Stimulated activated naive CD8-positive, alpha-beta T cell treated with anti-CD3 and anti-CD28 coated beads, Interleukin-15, Interleukin-2, amounts not matched to agents 100 ng/mL and 50 ng/mL, for 24 hours (primary cell): ENCODE data around the gene HMGCS1.
"Not testable (repeated sequence)": the region's sequence is repeated elsewhere in the genome, so short reads cannot be mapped to it uniquely, and the experiment has no call there.

Source experiments
- H3K27ac Mint-ChIP-seq: one replicate; pipeline ENCODE4 v1.8.0; 2021; ENCODE audit warnings: mild to moderate bottlenecking, mixed read lengths
- H3K27me3 Mint-ChIP-seq: one replicate; pipeline ENCODE4 v1.8.0; 2021; ENCODE audit warnings: mixed read lengths
- H3K36me3 Mint-ChIP-seq: one replicate; pipeline ENCODE4 v1.8.0; 2021; ENCODE audit warnings: low read depth, mixed read lengths
- H3K4me1 Mint-ChIP-seq: one replicate; pipeline ENCODE4 v1.8.0; 2021; ENCODE audit warnings: low read depth, mixed read lengths
- H3K4me3 Mint-ChIP-seq: one replicate; pipeline ENCODE4 v1.8.0; 2021; ENCODE audit warnings: mild to moderate bottlenecking, mixed read lengths
- H3K9me3 Mint-ChIP-seq: one replicate; pipeline ENCODE4 v1.8.0; 2021; ENCODE audit warnings: mixed read lengths

Gene HMGCS1

DNA sequence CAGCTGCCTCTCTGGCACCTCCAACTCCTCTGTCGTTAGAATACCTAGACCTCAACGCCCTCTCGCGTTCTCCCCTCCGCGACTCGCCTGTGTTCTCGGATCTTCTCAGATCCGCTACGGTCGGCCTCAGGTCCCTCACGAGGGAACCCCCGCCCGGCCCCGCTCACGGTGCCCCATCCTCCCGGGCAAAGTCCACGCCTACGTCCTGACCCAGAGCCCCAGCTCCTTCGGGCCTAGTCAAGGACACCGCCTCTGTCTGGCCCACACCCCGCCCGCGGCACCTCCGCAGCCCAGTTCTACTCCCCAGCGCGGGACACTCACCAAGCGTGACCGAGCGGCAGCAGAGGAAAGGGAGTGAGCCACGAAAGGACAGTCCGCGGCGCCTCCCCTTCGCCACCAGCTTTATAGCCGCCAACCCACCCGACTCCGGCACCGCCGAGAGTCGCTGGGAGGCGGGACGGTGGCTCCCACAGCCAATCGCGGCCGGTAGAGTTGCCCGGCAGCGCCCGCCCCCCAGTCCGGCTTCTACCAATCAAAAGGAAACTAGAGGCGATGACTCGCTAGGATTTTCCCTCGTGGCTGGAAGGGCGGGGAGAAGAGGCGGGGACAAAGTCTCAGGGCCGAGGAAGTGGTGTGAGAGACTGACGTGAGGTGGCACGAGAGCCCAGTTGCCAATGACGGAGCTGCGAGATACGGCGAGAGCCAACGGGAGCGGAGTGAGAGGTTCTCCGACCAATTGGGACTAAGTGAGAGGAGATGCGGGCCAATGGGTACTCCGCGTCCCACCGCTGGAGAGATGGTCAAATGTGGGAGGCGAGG lies at the start of gene HMGCS1:
Gene HMGCS1, minus strand, starts transcription at position 378 of the 819 bp plus-strand sequence. CDS start 14,447 bp downstream, outside the sequence.
- peaks cover 38% of the 10 kb centered on the region for H3K36me3 Mint-ChIP-seq
- peak within 1 kb of the TSS; percentile 96 for H3K4me3 Mint-ChIP-seq
- H3K27me3 Mint-ChIP-seq, result no peaks in the 10 kb centered on the region
- peaks cover 82% of the 10 kb centered on the region for H3K4me1 Mint-ChIP-seq
- peaks cover 8% of the 10 kb centered on the region for H3K9me3 Mint-ChIP-seq
- peak within 1 kb of the TSS; percentile 98 for H3K27ac Mint-ChIP-seq

GRCh38 chr5:43358726-43359125 lies 45.5 kb upstream of the HMGCS1 start:
- H3K36me3 Mint-ChIP-seq, result no peaks in the 10 kb centered on the region
- no peak overlapping the region for H3K4me3 Mint-ChIP-seq
- no peaks in the 10 kb centered on the region for H3K27me3 Mint-ChIP-seq
- peaks cover 10% of the 10 kb centered on the region for H3K9me3 Mint-ChIP-seq
- no peaks in the 10 kb centered on the region for H3K4me1 Mint-ChIP-seq
- H3K27ac Mint-ChIP-seq, result no peak overlapping the region

GRCh38 chr5:43358301-43358700 lies 45.1 kb upstream of the HMGCS1 start:
- H3K4me3 Mint-ChIP-seq, result no peak overlapping the region
- H3K36me3 Mint-ChIP-seq, result no peaks in the 10 kb centered on the region
- no peaks in the 10 kb centered on the region for H3K4me1 Mint-ChIP-seq
- no peak overlapping the region for H3K27ac Mint-ChIP-seq
- no peaks in the 10 kb centered on the region for H3K27me3 Mint-ChIP-seq
- H3K9me3 Mint-ChIP-seq, result peaks cover 10% of the 10 kb centered on the region

DNA sequence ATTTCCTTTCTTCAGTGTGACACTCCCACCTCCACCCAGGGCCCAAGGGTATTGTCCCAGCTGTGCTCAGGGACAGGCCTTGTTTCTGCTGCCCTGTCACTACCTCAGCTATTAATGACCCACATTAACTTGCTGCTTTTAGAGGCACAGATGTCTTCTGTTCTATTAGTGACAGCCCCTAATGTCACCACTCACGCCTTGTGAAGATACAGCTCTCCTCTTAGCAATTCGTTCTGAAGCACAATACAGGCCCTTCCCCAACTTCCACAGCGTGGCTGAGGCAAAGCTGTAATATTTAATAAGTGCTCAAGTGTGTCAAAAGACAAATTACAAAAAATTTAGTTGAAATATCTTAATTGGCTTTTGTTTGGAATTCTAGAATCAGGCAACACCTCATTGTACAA lies 44.7 kb upstream of the HMGCS1 start:
- H3K4me3 Mint-ChIP-seq, result no peak overlapping the region
- no peaks in the 10 kb centered on the region for H3K4me1 Mint-ChIP-seq
- no peaks in the 10 kb centered on the region for H3K36me3 Mint-ChIP-seq
- peaks cover 10% of the 10 kb centered on the region for H3K9me3 Mint-ChIP-seq
- no peak overlapping the region for H3K27ac Mint-ChIP-seq
- no peaks in the 10 kb centered on the region for H3K27me3 Mint-ChIP-seq

DNA sequence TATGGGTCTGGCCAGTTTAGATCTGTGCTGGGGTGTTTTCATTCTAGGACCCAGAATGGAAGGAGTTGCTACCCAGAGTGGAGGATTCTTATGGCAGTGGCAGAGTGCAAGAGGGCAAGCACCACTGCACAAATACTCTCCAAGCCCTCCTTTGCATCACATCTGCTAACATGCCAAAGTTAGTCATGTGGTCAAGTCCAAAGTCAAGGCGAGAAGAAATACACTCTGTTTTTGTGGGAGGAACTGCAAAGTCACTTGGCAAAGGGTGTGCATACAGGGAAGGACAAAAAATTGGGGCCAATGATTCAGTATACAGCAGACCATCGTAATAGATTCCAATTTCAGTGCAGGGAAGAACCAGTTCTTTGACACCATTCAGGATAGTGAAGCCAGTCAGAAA lies 43.9 kb upstream of the HMGCS1 start:
- Mint-ChIP-seq H3K27ac (no peak overlapping the region), H3K27me3 (no peaks in the 10 kb centered on the region)

DNA sequence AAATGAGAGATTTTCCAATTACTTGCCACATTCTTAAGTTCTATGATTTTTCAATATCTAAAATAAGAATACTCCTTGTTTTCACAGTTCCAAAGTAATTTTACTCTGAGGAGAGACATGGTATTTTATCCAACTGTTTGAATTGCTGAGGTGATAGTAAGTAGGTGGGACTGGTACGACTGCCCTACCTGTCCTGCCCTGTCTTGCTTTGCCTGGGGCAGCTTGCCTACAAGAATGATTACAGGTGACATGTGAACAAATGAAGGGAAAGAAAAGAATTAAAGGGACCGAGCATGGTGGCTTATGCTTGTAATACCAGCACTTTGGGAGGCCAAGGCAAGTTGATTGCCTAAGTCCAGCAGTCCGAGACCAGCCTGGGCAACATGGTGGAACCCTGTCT lies 41.6 kb upstream of the HMGCS1 start:
- Mint-ChIP-seq H3K27ac (no peak overlapping the region), H3K9me3 (peaks cover 5% of the 10 kb centered on the region), H3K36me3 (no peaks in the 10 kb centered on the region), H3K4me1 (no peaks in the 10 kb centered on the region), H3K4me3 (no peak overlapping the region), H3K27me3 (peaks cover 5% of the 10 kb centered on the region)

More for the DNA sequence above, 43.9 kb upstream of the HMGCS1 start:
- Mint-ChIP-seq H3K36me3 (no peaks in the 10 kb centered on the region), H3K9me3 (peaks cover 10% of the 10 kb centered on the region), H3K4me1 (no peaks in the 10 kb centered on the region), H3K4me3 (no peak overlapping the region)

DNA sequence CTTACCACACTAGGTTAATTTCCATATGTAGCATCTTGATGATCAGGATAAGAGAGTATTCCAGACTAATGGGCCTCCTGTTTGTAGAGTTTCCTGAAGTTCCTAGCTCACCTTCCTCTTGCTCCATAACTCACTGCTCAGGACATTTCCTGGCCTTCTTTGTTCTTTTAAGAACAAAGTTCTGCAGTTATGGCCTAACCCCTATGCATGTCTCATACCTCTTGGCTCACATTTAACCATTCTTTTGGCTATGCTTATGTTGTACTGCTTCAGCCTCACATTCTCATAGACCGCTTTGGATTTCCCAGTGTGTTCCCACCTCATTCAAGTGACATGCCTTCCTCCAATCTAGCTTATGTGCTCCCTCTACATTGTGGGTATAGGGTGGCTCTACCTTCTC lies 40.5 kb upstream of the HMGCS1 start:
- no peak overlapping the region for H3K27ac Mint-ChIP-seq
- peaks cover 5% of the 10 kb centered on the region for H3K27me3 Mint-ChIP-seq
- H3K36me3 Mint-ChIP-seq, result no peaks in the 10 kb centered on the region
- H3K9me3 Mint-ChIP-seq, result no peaks in the 10 kb centered on the region
- H3K4me3 Mint-ChIP-seq, result no peak overlapping the region
- no peaks in the 10 kb centered on the region for H3K4me1 Mint-ChIP-seq

DNA sequence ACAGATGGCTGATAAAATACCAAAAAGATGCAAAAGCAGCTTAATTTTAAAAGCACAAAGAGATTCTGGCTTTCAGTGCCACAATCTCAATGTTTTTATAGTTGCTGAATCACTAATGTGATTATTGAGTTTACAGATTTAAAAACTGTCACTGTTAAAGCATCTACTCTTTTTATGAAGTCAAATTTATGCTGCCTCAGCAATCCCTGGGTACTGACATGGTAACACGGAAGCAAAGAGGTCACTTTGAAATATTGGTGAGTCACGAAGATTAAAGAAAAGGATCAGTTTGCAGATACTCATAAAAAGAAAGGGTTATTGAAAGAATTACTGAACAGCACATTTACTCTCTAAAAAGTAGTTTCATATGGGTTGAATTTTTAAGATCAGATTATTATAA lies 39.7 kb upstream of the HMGCS1 start:
- H3K27me3 Mint-ChIP-seq, result peaks cover 5% of the 10 kb centered on the region
- no peaks in the 10 kb centered on the region for H3K9me3 Mint-ChIP-seq
- no peaks in the 10 kb centered on the region for H3K4me1 Mint-ChIP-seq
- H3K4me3 Mint-ChIP-seq, result no peak overlapping the region
- H3K27ac Mint-ChIP-seq, result no peak overlapping the region
- H3K36me3 Mint-ChIP-seq, result no peaks in the 10 kb centered on the region

- no peaks in the 10 kb centered on the region for H3K4me1 Mint-ChIP-seq
- H3K27me3 Mint-ChIP-seq, result peaks cover 5% of the 10 kb centered on the region
- H3K4me3 Mint-ChIP-seq, result no peak overlapping the region
- no peaks in the 10 kb centered on the region for H3K36me3 Mint-ChIP-seq
- H3K27ac Mint-ChIP-seq, result no peak overlapping the region
- H3K9me3 Mint-ChIP-seq, result no peaks in the 10 kb centered on the region
Observed at GRCh38 chr5:43352131-43352530, 38.9 kb upstream of the HMGCS1 start.

DNA sequence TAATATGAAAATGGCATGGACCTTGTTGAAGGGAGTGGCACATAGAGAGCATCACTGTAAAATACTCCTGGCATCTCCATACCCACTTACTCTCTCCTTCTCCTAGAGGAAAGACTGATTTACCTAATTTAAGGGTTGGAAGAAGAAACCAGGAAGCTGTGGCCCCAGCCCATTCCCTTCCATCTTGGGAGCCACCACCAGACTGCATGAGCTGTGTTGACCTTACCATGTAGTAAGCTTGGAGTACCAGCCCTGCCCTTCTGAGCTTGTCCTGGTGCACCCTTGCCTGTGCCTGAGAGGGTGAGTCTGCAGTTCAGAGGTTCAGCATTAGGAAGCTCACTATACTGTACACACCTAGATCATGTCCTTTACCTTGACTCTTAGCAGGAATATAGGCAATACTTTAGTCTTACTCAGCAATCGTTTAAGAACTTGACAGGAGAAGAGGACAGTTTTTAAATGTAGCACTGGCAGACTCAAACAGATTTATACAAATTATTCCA lies 35.7 kb upstream of the HMGCS1 start:
- Mint-ChIP-seq H3K4me3 (no peak overlapping the region), H3K36me3 (no peaks in the 10 kb centered on the region), H3K9me3 (no peaks in the 10 kb centered on the region), H3K27me3 (peaks cover 14% of the 10 kb centered on the region), H3K27ac (no peak overlapping the region), H3K4me1 (no peaks in the 10 kb centered on the region)

DNA sequence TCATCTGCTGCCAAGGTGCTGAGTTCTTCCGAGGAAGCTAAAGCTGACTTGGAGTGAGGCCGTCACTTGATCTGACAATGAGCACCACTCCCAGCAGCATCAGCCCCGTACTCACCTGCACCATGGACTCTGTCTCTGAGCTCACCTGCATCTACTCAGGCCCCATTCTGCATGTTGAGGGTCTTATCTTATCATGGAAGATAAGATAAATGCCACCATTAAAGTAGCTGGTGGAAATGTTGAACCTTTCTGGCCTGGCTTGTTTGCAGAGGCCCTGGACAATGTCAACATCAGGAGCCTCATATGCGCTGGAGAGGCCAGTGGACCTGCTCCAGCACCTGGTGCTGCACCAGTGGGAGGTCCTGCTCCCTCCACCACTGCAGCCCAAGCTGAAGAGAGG lies 35.0 kb upstream of the HMGCS1 start:
- Mint-ChIP-seq H3K9me3 (no peaks in the 10 kb centered on the region), H3K36me3 (no peaks in the 10 kb centered on the region), H3K4me3 (no peak overlapping the region), H3K4me1 (no peaks in the 10 kb centered on the region), H3K27ac (no peak overlapping the region), H3K27me3 (peaks cover 21% of the 10 kb centered on the region)

DNA sequence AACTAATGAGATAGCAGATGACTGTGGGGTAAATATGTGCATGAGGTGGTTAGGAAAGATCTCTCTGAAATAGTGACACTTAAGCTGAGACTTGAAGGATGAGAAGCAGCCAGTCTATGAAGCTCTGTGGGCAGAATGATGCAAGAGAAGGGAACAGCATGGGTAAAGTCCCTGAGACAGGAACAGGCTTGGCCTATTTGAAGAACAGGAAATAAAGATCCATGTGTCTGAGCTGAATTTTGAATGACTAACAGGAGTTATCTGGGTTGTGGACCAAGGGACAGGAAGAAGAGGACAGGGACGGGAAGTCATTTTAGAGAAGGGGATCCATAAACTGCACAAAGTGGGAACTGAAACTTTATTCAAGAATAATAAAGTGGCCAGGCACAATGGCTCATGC lies 25.6 kb upstream of the HMGCS1 start:
- Mint-ChIP-seq H3K4me1 (peaks cover 14% of the 10 kb centered on the region), H3K27me3 (peaks cover 31% of the 10 kb centered on the region)

DNA sequence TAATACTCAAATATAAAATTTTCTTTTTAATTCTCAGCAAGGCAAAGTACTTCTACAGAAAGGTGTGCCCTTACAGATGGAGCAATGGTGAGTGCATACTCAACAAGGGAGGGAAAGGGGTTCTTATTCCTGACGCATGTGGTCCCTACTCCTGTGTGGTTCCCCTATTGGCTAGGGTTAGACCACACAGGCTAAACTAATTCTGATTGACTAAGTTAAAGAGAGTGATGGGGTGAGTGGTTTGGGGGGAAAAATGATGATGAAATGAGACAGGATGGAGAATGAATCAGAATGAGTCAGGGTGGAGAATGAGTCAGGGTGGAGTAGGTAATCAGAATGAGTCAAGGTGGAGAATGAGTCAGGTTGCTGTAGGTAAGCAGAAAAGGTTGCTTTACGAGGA lies 22.9 kb upstream of the HMGCS1 start:
- Mint-ChIP-seq H3K27me3 (peaks cover 34% of the 10 kb centered on the region), H3K4me1 (peaks cover 14% of the 10 kb centered on the region), H3K4me3 (peak overlapping the region; percentile 6), H3K27ac (peak overlapping the region; percentile 38), H3K36me3 (peaks cover 24% of the 10 kb centered on the region), H3K9me3 (peaks cover 31% of the 10 kb centered on the region)

More for the DNA sequence above, 25.6 kb upstream of the HMGCS1 start:
- Mint-ChIP-seq H3K27ac (peak overlapping the region; percentile 2), H3K36me3 (peaks cover 13% of the 10 kb centered on the region), H3K9me3 (peaks cover 17% of the 10 kb centered on the region), H3K4me3 (no peak overlapping the region)

- Mint-ChIP-seq H3K9me3 (peaks cover 31% of the 10 kb centered on the region), H3K36me3 (peaks cover 24% of the 10 kb centered on the region), H3K27ac (peak overlapping the region; percentile 38), H3K4me3 (no peak overlapping the region), H3K27me3 (peaks cover 34% of the 10 kb centered on the region), H3K4me1 (peaks cover 14% of the 10 kb centered on the region)
Observed at GRCh38 chr5:43335681-43336080, 22.5 kb upstream of the HMGCS1 start.

GRCh38 chr5:43332401-43332800 lies 19.2 kb upstream of the HMGCS1 start:
- no peak overlapping the region for H3K27ac Mint-ChIP-seq
- peaks cover 22% of the 10 kb centered on the region for H3K9me3 Mint-ChIP-seq
- H3K27me3 Mint-ChIP-seq, result peaks cover 25% of the 10 kb centered on the region
- H3K36me3 Mint-ChIP-seq, result peaks cover 20% of the 10 kb centered on the region
- H3K4me1 Mint-ChIP-seq, result peaks cover 9% of the 10 kb centered on the region
- H3K4me3 Mint-ChIP-seq, result no peak overlapping the region

DNA sequence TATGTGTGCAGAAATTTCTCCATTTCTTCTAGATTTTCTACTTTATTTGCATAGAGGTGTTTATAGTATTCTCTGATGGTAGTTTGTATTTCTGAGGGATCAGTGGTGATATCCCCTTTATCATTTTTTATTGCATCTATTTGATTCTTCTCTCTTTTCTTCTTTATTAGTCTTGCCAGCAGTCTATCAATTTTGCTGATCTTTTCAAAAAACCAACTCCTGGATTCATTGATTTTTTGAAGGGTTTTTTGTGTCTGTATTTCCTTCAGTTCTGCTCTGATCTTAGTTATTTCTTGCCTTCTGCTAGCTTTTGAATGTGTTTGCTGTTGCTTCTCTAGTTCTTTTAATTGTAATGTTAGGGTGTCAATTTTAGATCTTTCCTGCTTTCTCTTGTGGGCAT lies 12.4 kb upstream of the HMGCS1 start:
- H3K4me1 Mint-ChIP-seq, H3K27ac Mint-ChIP-seq, H3K36me3 Mint-ChIP-seq, H3K27me3 Mint-ChIP-seq, H3K4me3 Mint-ChIP-seq, H3K9me3 Mint-ChIP-seq: not testable (repeated sequence)
